Breast epithelium (tissue), 3 donors: ENCODE measurements around the gene HHLA2.

ENCODE experiments used
- POLR2A ChIP-seq: fragments of 450-650 bp; IDR thresholded peaks from one replicate; pipeline ENCODE4 v1.6.1; 2016; ENCODE audit warnings: antibody characterized with exemption, mild to moderate bottlenecking, moderate library complexity
- POLR2AphosphoS5 ChIP-seq, 3 donors: sonication (generic); formaldehyde crosslinking; IDR thresholded peaks; one replicate each; pipeline ENCODE4 v1.6.1; 2017; ENCODE audit warnings: antibody characterized with exemption in 3 of 3
- TF ChIP-seq, protein P1 (sequence below), 3 donors: fragments of 450-650 bp; IDR thresholded peaks; one replicate each; pipeline ENCODE4 v1.5.1; 2016 to 2017; ENCODE audit warnings: antibody characterized with exemption in 3 of 3, mild to moderate bottlenecking in 3 of 3, moderate library complexity in 3 of 3

- TF ChIP-seq, protein P1, sequence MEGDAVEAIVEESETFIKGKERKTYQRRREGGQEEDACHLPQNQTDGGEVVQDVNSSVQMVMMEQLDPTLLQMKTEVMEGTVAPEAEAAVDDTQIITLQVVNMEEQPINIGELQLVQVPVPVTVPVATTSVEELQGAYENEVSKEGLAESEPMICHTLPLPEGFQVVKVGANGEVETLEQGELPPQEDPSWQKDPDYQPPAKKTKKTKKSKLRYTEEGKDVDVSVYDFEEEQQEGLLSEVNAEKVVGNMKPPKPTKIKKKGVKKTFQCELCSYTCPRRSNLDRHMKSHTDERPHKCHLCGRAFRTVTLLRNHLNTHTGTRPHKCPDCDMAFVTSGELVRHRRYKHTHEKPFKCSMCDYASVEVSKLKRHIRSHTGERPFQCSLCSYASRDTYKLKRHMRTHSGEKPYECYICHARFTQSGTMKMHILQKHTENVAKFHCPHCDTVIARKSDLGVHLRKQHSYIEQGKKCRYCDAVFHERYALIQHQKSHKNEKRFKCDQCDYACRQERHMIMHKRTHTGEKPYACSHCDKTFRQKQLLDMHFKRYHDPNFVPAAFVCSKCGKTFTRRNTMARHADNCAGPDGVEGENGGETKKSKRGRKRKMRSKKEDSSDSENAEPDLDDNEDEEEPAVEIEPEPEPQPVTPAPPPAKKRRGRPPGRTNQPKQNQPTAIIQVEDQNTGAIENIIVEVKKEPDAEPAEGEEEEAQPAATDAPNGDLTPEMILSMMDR (IDR thresholded peaks at IDR 0.05): no peak
- TF ChIP-seq POLR2A (no peak), POLR2AphosphoS5 (IDR thresholded peaks at IDR 0.05) (no peak)
These were observed 750 bp upstream of the HHLA2 start for GRCh38 chr3:108295421-108296175.
